Urinary bladder (tissue), 4 donors: ENCODE results near the gene RPRD1A. TPM values are rescaled to one million over a fixed set of nuclear protein-coding genes. Genes with fewer than 3 reads are reported as not detected.
"Not testable (repeated sequence)": the region's sequence is repeated elsewhere in the genome, so short reads cannot be mapped to it uniquely, and the experiment has no call there.

Experiments
- DNase-seq: peaks from one replicate; pipeline ENCODE4 v3.0.0-alpha.2; 2015; ENCODE audit errors: extremely low spot score
- H3K27ac ChIP-seq: one replicate; pipeline ENCODE4 v1.5.1; 2013; ENCODE audit warnings: low read depth, mild to moderate bottlenecking, moderate library complexity
- H3K36me3 ChIP-seq: one replicate; pipeline ENCODE4 v1.6.1; 2013; ENCODE audit warnings: mild to moderate bottlenecking, moderate library complexity; ENCODE audit not compliant: insufficient read depth
- H3K4me1 ChIP-seq: one replicate; pipeline ENCODE4 v1.6.1; 2013; ENCODE audit warnings: mild to moderate bottlenecking, moderate library complexity; ENCODE audit not compliant: insufficient read depth
- H3K4me3 ChIP-seq: one replicate; pipeline ENCODE4 v1.5.1; 2013; ENCODE audit warnings: low read depth, low read length
- WGBS: extraction: QIAGEN DNeasy Blood & Tissue Kit; methylation state at CpG from one replicate; pipeline ENCODE4 v1.1.7; 2013; 5-methylcytosine and 5-hydroxymethylcytosine counted together
- polyA plus RNA-seq: library from polyadenylated mRNA; stranded (reverse); fragments of 200-250 nt; gene quantifications from one replicate; pipeline ENCODE4 v1.2.3, GENCODE V29; 2013
- total RNA-seq: library from RNA; depleted of rRNA; stranded (reverse); fragments of >200 nt; gene quantifications from one replicate; pipeline ENCODE4 v1.2.3, GENCODE V29; 2014
- donor health status: healthy with polysubstance abuse.
- donor health status: healthy.

RPRD1A gene
- total and polyA plus RNA-seq, 2 donors: 41.5 to 73.0 TPM

DNA sequence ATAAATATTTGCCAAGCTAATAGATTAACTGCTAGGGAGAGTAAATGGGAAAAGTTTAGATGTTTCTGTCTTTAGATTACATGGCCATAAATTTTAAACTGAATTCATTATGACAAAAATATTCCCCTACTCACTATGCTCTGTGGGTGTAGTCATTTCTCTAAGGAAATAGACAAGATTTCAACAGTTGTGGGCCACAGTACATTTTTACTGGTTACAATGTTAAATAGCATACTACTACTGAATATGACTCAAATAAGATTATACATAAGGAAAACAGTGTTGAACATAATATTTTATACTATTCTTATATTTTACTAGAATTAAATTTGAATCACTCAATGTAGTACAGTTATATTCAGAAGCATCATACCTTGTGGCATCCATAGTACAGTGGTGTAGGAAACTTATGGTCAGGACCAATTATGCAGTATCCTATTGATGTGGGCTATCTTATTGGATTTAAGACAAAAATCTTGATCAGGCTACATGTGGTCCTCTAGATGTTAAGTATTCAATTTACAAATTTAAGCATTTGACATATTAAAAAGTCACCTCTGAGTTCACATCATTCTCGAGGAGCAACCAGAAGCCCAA lies 33.0 kb downstream of the RPRD1A start:
- no peak for DNase-seq
- WGBS: 99% methylated on average over 1 of the region's 1 CpG
- no peaks in the 10 kb centered on the region for H3K36me3 ChIP-seq
- no peak overlapping the region for H3K27ac ChIP-seq
- H3K4me1 ChIP-seq: no peaks in the 10 kb centered on the region
- H3K4me3 ChIP-seq: no peak overlapping the region

DNA sequence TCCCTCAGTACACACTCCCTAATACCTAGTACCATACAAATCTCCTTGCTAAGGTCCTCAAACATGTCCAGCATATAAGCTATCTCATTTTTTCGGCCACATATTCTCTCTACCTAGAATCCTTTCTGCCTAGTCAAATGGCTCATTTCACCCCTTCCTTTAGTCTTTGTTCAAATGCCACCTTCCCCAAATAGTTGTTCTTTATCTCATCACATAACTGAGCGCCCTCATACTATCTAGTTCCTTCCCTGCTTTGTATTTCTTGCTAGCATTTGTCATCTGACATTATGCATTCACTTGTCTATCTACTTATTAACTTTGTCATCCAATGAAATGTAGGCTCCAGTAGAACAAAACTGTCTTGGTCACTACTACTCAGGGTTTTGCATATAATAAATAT lies 35.5 kb downstream of the RPRD1A start:
- no peaks in the 10 kb centered on the region for H3K36me3 ChIP-seq
- H3K4me1 ChIP-seq: no peaks in the 10 kb centered on the region
- no peak for DNase-seq
- H3K27ac ChIP-seq: no peak overlapping the region
- H3K4me3 ChIP-seq: no peak overlapping the region
- 93% methylated on average over 2 of the region's 2 CpGs for WGBS

DNA sequence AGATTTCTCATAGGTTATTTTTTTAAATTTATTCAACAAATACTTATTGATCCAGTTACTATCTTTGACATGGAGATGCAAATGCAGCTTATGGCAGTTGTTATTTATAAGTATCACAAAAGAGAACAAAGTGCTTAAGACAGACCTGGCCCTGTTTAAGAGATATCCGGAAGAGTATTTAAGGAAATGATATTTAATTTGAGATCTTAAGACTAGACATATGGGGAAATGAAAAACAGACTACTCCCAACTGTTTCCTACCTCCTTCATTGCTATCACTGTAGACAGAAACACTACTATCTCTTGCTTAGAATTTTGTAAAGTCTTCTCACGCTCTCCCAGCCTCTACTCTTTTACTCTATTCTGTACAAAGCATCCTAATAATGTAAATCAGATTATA lies 36.0 kb downstream of the RPRD1A start:
- Histone ChIP-seq H3K36me3 (no peaks in the 10 kb centered on the region), H3K4me3 (no peak overlapping the region), H3K4me1 (no peaks in the 10 kb centered on the region), H3K27ac (no peak overlapping the region)
- DNase-seq: no peak
- 89% methylated on average over 2 of the region's 2 CpGs for whole genome bisulfite sequencing

- Histone ChIP-seq H3K36me3 (no peaks in the 10 kb centered on the region), H3K4me3 (no peak overlapping the region), H3K4me1 (no peaks in the 10 kb centered on the region), H3K27ac (no peak overlapping the region)
- DNase-seq: no peak
- WGBS: 93% methylated on average over 2 of the region's 2 CpGs
Observed at GRCh38 chr18:36028859-36029258, 38.5 kb downstream of the RPRD1A start.

GRCh38 chr18:36025025-36025424 lies 42.3 kb downstream of the RPRD1A start:
- Histone ChIP-seq H3K4me3 (no peak overlapping the region), H3K36me3 (no peaks in the 10 kb centered on the region), H3K27ac (no peak overlapping the region), H3K4me1 (no peaks in the 10 kb centered on the region)
- 44% methylated on average over 1 of the region's 1 CpG for WGBS
- no peak for DNase-seq

DNA sequence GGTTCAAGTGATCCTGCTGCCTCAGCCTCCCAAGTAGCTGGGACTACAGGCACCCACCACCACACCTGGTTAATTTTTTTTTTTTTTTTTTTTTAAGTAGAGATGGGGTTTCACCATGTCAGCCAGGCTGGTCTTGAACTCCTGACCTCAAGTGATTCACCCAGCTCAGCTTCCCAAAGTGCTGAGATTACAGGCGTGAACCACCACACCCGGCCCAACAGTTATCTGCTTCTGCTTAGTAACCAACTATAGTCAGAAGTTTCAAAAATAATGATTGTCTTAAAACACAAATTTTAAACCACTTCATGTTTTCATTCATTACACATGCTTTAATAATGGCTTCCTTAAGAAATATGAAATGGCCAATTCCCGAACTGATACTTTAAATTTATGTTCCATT lies 43.1 kb downstream of the RPRD1A start:
- H3K36me3 ChIP-seq, H3K4me1 ChIP-seq, H3K27ac ChIP-seq, DNase-seq, H3K4me3 ChIP-seq: not testable (repeated sequence)
- WGBS: 98% methylated on average over 3 of the region's 3 CpGs

DNA sequence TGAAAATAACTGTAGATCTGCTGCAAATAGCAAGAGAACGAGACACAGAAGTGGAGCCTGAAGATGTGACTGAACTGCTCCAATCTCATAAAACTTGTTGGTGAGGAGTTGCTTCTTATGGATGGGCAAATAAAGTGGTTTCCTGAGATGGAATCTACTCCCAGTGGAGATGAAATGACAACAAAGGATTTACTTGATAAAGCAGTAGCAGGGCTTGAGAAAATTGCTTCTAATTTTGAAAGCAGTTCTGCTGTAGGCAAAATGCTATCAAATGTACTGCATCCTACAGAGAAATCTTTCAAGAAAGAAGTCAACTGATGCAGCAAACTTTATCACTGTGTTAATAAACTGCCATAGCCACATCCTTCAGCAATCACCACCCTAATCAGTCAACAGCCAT lies 44.0 kb downstream of the RPRD1A start:
- Histone ChIP-seq H3K27ac (no peak overlapping the region), H3K4me1 (no peaks in the 10 kb centered on the region), H3K36me3 (no peaks in the 10 kb centered on the region), H3K4me3 (no peak overlapping the region)
- WGBS: 74% methylated on average over 1 of the region's 1 CpG
- no peak for DNase-seq

DNA sequence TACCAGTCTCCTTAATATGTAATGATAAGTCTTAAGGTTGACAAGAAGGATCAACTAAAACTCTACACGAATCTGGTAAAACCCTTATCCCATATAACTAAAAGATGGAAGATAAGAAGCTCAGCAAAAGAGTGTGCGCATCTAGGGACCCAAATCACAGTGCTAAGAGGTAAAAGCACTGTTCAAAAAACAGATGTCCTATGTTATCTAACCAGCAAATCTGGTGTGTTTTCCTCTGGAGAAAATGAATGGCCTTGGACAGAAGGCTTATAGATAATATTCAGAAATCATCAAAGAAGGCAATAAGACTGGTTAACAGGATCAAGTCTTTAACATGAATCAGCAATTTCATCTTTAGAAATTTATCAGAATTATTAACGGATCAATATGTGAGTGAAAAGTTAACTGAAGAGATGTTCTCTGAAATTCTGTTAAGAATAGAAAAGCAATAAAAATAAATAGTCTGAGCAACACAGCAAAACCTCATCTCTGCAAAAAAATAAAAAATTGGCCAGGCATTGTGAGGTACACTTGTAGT lies 47.1 kb downstream of the RPRD1A start:
- H3K4me3 ChIP-seq: no peak overlapping the region
- H3K27ac ChIP-seq: no peak overlapping the region
- no peak for DNase-seq
- no peaks in the 10 kb centered on the region for H3K36me3 ChIP-seq
- no peaks in the 10 kb centered on the region for H3K4me1 ChIP-seq
- 79% methylated on average over 3 of the region's 3 CpGs for WGBS

DNA sequence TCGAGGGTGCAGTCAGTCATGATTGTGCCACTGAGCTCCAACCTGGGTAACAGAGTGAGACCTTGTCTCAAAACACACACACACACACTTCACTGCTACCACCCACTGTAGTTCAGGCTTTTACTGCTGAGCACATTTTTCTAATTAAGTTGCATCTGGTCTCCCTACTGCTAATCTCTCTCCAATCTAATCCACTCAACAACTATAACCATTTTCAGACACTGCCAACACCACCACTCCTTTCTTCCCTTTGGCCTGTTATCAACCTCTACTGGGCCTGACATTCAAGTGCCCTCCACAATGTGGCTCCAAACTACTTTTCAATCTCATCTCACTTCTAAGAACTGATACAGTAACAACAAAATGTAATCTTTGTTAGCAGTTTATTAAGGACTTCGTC lies 50.1 kb downstream of the RPRD1A start:
- no peak overlapping the region for H3K4me3 ChIP-seq
- 79% methylated on average over 2 of the region's 2 CpGs for WGBS
- no peak for DNase-seq
- H3K27ac ChIP-seq: no peak overlapping the region
- H3K4me1 ChIP-seq: no peaks in the 10 kb centered on the region
- no peaks in the 10 kb centered on the region for H3K36me3 ChIP-seq

- 95% methylated on average over 3 of the region's 3 CpGs for WGBS
- Histone ChIP-seq H3K27ac (no peak overlapping the region), H3K4me1 (no peaks in the 10 kb centered on the region), H3K36me3 (no peaks in the 10 kb centered on the region), H3K4me3 (no peak overlapping the region)
- no peak for DNase-seq
Observed at GRCh38 chr18:36015629-36016028, 51.7 kb downstream of the RPRD1A start.

GRCh38 chr18:36012891-36013290 lies 54.5 kb downstream of the RPRD1A start:
- H3K36me3 ChIP-seq: no peaks in the 10 kb centered on the region
- WGBS: 96% methylated on average over 2 of the region's 2 CpGs
- no peaks in the 10 kb centered on the region for H3K4me1 ChIP-seq
- H3K4me3 ChIP-seq: no peak overlapping the region
- DNase-seq: no peak
- no peak overlapping the region for H3K27ac ChIP-seq

GRCh38 chr18:36009214-36009613 lies 58.1 kb downstream of the RPRD1A start:
- Histone ChIP-seq H3K4me1 (no peaks in the 10 kb centered on the region), H3K4me3 (no peak overlapping the region), H3K36me3 (no peaks in the 10 kb centered on the region), H3K27ac (no peak overlapping the region)
- 78% methylated on average over 3 of the region's 3 CpGs for WGBS
- no peak for DNase-seq

GRCh38 chr18:36006997-36007396 lies 60.4 kb downstream of the RPRD1A start:
- no peaks in the 10 kb centered on the region for H3K36me3 ChIP-seq
- WGBS: 92% methylated on average over 2 of the region's 2 CpGs
- H3K4me3 ChIP-seq: no peak overlapping the region
- no peaks in the 10 kb centered on the region for H3K4me1 ChIP-seq
- H3K27ac ChIP-seq: no peak overlapping the region
- no peak for DNase-seq

- DNase-seq: no peak
- 51% methylated on average over 1 of the region's 1 CpG for WGBS
- Histone ChIP-seq H3K4me1 (no peaks in the 10 kb centered on the region), H3K36me3 (no peaks in the 10 kb centered on the region), H3K4me3 (no peak overlapping the region), H3K27ac (no peak overlapping the region)
Observed at GRCh38 chr18:35999925-36000324, 67.4 kb downstream of the RPRD1A start.

GRCh38 chr18:35998967-35999366 lies 68.4 kb downstream of the RPRD1A start:
- H3K36me3 ChIP-seq: no peaks in the 10 kb centered on the region
- WGBS: 64% methylated on average over 1 of the region's 1 CpG
- no peak for DNase-seq
- no peak overlapping the region for H3K4me3 ChIP-seq
- no peaks in the 10 kb centered on the region for H3K4me1 ChIP-seq
- H3K27ac ChIP-seq: no peak overlapping the region
